Measurements from ENCODE around the gene DIP2B. TPM values are rescaled to one million over a fixed set of nuclear protein-coding genes. Genes with fewer than 3 reads are reported as not detected.
A peak's percentile ranks its signal among the peaks of the same experiment; 100 is the strongest.

Gene DIP2B
- total and polyA plus RNA-seq, 2 of the 13 experiments (the other 11 are each of a cell fraction or from before 2014, with no cell fraction given): 32.1 to 35.8 TPM

DNA sequence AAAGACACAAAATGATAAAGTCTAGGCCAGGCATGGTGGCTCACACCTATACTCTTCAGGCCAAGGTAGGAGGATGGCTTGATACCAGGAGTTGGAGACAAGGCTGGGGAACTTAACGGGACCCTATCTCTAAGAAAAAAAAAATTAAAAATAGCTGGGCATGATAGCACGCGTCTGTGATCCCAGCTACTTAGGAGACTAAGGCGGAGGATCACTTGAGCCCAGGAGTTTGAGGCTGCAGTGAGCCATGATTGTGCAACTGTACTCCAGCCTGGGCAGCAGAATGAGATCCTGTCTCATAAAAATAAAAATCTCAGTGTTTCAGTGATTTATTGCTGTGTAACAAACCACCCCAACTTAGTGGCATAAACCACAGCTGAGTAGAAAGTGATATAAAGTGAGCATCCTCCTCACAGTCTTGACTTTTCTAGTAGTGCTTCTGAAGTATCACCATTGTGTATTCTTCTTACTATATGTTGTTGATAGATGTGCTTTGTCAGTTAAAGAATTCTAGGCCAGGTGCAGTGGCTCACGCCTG, 248.5 kb downstream of the DIP2B start:
- intact Hi-C loops (cut with micrococcal nuclease; ENCODE audit: unreplicated experiment): no loop called here
- in situ Hi-C loops (cut with HindIII; ENCODE audit: extremely low pct_ligation_motif_present, low pct_unique_long_range_greater_than_20kb): no loop called here
- Histone ChIP-seq H3K9me3 (ENCODE audit: low read length) (no peaks in the 10 kb centered on the region), H3K9ac (ENCODE audit: insufficient read depth, low read depth, low read length) (no peak overlapping the region), H3K4me3 (replicated peaks in 1 of 3; ENCODE audit: insufficient read depth in 1 of 3, low read depth in 2 of 3, low read length in 3 of 3) (no peak overlapping the region), H3K4me1 (ENCODE audit: insufficient read depth, low read length) (peaks cover 14% of the 10 kb centered on the region), H3K27ac (ENCODE audit: extremely low read length, insufficient read depth, low read length) (no peak overlapping the region), H3K27me3 (ENCODE audit: control insufficient read depth in 1 of 2, insufficient read depth in 2 of 2, low read length in 2 of 2) (no peaks in the 10 kb centered on the region), H4K20me1 (ENCODE audit: insufficient read depth, low read length) (no peaks in the 10 kb centered on the region), H3K4me2 (ENCODE audit: low read depth, low read length) (no peak overlapping the region), H3K36me3 (replicated peaks in 1 of 2; ENCODE audit: control insufficient read depth in 1 of 2, insufficient read depth in 2 of 2, low read length in 2 of 2) (no peaks in the 10 kb centered on the region), H3K79me2 (ENCODE audit: insufficient read depth, low read length) (no peaks in the 10 kb centered on the region), H2AFZ (ENCODE audit: low read length) (no peak overlapping the region)
- TF ChIP-seq, protein P1, sequence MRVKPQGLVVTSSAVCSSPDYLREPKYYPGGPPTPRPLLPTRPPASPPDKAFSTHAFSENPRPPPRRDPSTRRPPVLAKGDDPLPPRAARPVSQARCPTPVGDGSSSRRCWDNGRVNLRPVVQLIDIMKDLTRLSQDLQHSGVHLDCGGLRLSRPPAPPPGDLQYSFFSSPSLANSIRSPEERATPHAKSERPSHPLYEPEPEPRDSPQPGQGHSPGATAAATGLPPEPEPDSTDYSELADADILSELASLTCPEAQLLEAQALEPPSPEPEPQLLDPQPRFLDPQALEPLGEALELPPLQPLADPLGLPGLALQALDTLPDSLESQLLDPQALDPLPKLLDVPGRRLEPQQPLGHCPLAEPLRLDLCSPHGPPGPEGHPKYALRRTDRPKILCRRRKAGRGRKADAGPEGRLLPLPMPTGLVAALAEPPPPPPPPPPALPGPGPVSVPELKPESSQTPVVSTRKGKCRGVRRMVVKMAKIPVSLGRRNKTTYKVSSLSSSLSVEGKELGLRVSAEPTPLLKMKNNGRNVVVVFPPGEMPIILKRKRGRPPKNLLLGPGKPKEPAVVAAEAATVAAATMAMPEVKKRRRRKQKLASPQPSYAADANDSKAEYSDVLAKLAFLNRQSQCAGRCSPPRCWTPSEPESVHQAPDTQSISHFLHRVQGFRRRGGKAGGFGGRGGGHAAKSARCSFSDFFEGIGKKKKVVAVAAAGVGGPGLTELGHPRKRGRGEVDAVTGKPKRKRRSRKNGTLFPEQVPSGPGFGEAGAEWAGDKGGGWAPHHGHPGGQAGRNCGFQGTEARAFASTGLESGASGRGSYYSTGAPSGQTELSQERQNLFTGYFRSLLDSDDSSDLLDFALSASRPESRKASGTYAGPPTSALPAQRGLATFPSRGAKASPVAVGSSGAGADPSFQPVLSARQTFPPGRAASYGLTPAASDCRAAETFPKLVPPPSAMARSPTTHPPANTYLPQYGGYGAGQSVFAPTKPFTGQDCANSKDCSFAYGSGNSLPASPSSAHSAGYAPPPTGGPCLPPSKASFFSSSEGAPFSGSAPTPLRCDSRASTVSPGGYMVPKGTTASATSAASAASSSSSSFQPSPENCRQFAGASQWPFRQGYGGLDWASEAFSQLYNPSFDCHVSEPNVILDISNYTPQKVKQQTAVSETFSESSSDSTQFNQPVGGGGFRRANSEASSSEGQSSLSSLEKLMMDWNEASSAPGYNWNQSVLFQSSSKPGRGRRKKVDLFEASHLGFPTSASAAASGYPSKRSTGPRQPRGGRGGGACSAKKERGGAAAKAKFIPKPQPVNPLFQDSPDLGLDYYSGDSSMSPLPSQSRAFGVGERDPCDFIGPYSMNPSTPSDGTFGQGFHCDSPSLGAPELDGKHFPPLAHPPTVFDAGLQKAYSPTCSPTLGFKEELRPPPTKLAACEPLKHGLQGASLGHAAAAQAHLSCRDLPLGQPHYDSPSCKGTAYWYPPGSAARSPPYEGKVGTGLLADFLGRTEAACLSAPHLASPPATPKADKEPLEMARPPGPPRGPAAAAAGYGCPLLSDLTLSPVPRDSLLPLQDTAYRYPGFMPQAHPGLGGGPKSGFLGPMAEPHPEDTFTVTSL (CRISPR knock-in tag; IDR thresholded peaks at IDR 0.05; ENCODE audit: borderline replicate concordance): no peak
- no peak for TF ChIP-seq ZNF431 (CRISPR knock-in tag; IDR thresholded peaks at IDR 0.05; ENCODE audit: borderline replicate concordance, low read depth)
- peak; percentile 40 for TF ChIP-seq RBM22 (optimal IDR thresholded peaks at IDR 0.05; ENCODE audit: low read length)
- TF ChIP-seq, protein P2, sequence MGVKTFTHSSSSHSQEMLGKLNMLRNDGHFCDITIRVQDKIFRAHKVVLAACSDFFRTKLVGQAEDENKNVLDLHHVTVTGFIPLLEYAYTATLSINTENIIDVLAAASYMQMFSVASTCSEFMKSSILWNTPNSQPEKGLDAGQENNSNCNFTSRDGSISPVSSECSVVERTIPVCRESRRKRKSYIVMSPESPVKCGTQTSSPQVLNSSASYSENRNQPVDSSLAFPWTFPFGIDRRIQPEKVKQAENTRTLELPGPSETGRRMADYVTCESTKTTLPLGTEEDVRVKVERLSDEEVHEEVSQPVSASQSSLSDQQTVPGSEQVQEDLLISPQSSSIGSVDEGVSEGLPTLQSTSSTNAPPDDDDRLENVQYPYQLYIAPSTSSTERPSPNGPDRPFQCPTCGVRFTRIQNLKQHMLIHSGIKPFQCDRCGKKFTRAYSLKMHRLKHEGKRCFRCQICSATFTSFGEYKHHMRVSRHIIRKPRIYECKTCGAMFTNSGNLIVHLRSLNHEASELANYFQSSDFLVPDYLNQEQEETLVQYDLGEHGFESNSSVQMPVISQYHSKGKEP (CRISPR knock-in tag; IDR thresholded peaks at IDR 0.05): no peak
- TF ChIP-seq HNRNPK (IDR thresholded peaks at IDR 0.05; ENCODE audit: low read depth, low read length, poor library complexity, severe bottlenecking): no peak
- TF ChIP-seq PRPF4 (IDR thresholded peaks at IDR 0.05; ENCODE audit: low read depth, low read length, poor library complexity, severe bottlenecking): no peak
- CTCF ChIA-PET (ENCODE audit: low intra/inter-chr PET ratio, low total read pairs): no interaction called here
- no peak for ATAC-seq
- 99% methylated on average over 5 of the region's 5 CpGs for WGBS (ENCODE audit: low lambda C conversion rate)
- BruUV-seq (replicated peaks): no TSS peak
- POLR2A ChIA-PET: no interaction called here
- DNase-seq (ENCODE audit: low spot score): no peak
- FAIRE-seq: no peak
